KMS-11 (cell line): ENCODE data around the gene TAF6.

Source experiments
- H2AFZ ChIP-seq: fragments of 200-600 bp; sonication (generic); 2 replicates; pipeline ENCODE4 v1.6.1; 2016; ENCODE audit warnings: antibody characterized with exemption, mixed run types, low read depth
- H3K27ac ChIP-seq: fragments of 200-600 bp; sonication (generic); 2 replicates; pipeline ENCODE4 v1.6.1; 2016; ENCODE audit warnings: mild to moderate bottlenecking, mixed run types
- H3K27me3 ChIP-seq: fragments of 200-600 bp; sonication (generic); 2 replicates; pipeline ENCODE4 v1.6.1; 2017; ENCODE audit warnings: mild to moderate bottlenecking, low read depth, mixed run types, moderate library complexity; ENCODE audit not compliant: insufficient read depth
- H3K36me3 ChIP-seq: fragments of 200-600 bp; sonication (generic); 2 replicates; pipeline ENCODE4 v1.6.1; 2017; ENCODE audit warnings: mild to moderate bottlenecking, mixed run types; ENCODE audit not compliant: insufficient read depth
- H3K4me1 ChIP-seq: fragments of 200-600 bp; sonication (generic); 2 replicates; pipeline ENCODE4 v1.6.1; 2016; ENCODE audit warnings: mild to moderate bottlenecking, low read depth, mixed run types; ENCODE audit not compliant: poor library complexity, severe bottlenecking
- H3K4me2 ChIP-seq: fragments of 200-600 bp; sonication (generic); 2 replicates; pipeline ENCODE4 v1.7.0; 2016; ENCODE audit warnings: mild to moderate bottlenecking, mixed run types
- H3K4me3 ChIP-seq: fragments of 200-600 bp; sonication (generic); IDR thresholded peaks from 2 replicates; pipeline ENCODE4 v1.6.1; 2017; ENCODE audit warnings: low read depth, low read length, mixed read lengths; ENCODE audit not compliant: insufficient read depth
- H3K79me2 ChIP-seq: fragments of 200-600 bp; sonication (generic); 2 replicates; pipeline ENCODE4 v1.6.1; 2016; ENCODE audit warnings: low read depth, mixed run types; ENCODE audit not compliant: insufficient read depth
- H3K9ac ChIP-seq: fragments of 200-600 bp; sonication (generic); 2 replicates; pipeline ENCODE4 v1.6.1; 2016; ENCODE audit warnings: mild to moderate bottlenecking, mixed run types
- H4K20me1 ChIP-seq: fragments of 200-600 bp; sonication (generic); 2 replicates; pipeline ENCODE4 v1.6.1; 2016; ENCODE audit warnings: mild to moderate bottlenecking, mixed run types; ENCODE audit not compliant: insufficient read depth
- TF ChIP-seq, protein P1 (sequence below): fragments of 200-600 bp; sonication (generic); conservative IDR thresholded peaks from 2 replicates; pipeline ENCODE4 v1.6.1; 2017; ENCODE audit warnings: low read depth, mild to moderate bottlenecking, antibody characterized with exemption, low read length, moderate library complexity, mixed read lengths

The TAF6 gene

DNA sequence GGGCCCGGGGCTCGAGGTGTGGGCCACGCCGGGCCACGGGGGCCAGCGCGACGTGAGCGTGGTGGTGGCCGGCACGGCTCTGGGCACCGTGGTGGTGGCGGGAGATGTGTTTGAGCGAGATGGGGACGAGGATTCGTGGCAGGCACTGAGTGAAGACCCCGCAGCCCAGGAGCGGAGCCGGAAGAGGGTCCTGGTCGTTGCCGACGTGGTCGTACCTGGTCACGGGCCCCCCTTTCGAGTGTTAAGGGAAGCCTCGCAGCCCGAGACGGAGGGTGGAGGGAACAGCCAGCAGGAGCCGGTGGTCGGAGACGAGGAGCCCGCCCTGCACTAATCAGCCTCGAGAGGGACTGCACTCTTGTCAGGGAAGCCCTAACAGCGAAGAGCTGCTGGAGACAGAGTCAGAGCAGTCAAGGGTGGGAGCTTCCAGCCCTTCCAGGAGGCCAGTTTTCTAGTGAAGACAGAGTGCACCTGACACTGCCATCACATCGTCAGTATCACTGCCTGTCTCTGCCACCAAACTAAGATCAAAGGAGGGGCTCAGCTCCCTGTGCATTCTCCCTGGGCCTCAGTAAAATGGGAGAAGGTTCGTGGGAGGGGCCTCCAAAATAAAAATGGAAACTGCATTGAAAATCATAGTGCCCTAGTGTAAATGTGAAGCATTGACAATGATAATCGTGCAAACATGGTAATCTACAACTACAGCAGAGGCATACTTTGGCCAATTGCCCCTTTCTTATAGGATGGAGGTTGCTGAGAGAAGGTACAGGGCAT, 8.9 kb upstream of the TAF6 start:
- Histone ChIP-seq H3K27ac (no peak overlapping the region), H3K4me1 (peaks cover 53% of the 10 kb centered on the region), H3K36me3 (no peaks in the 10 kb centered on the region), H3K4me2 (peak overlapping the region; percentile 83), H3K27me3 (peaks cover 4% of the 10 kb centered on the region; the same call in 1 of the 2 replicates), H3K9ac (peak overlapping the region; percentile 79; the same call in 1 of the 2 replicates), H4K20me1 (no peaks in the 10 kb centered on the region), H3K79me2 (0 out of 2 replicates have a peak, but pooled peaks cover 6% of the 10 kb centered on the region), H2AFZ (peak overlapping the region; percentile 91), H3K4me3 (no peak overlapping the region)
- TF ChIP-seq, protein P1, sequence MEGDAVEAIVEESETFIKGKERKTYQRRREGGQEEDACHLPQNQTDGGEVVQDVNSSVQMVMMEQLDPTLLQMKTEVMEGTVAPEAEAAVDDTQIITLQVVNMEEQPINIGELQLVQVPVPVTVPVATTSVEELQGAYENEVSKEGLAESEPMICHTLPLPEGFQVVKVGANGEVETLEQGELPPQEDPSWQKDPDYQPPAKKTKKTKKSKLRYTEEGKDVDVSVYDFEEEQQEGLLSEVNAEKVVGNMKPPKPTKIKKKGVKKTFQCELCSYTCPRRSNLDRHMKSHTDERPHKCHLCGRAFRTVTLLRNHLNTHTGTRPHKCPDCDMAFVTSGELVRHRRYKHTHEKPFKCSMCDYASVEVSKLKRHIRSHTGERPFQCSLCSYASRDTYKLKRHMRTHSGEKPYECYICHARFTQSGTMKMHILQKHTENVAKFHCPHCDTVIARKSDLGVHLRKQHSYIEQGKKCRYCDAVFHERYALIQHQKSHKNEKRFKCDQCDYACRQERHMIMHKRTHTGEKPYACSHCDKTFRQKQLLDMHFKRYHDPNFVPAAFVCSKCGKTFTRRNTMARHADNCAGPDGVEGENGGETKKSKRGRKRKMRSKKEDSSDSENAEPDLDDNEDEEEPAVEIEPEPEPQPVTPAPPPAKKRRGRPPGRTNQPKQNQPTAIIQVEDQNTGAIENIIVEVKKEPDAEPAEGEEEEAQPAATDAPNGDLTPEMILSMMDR: no peak

DNA sequence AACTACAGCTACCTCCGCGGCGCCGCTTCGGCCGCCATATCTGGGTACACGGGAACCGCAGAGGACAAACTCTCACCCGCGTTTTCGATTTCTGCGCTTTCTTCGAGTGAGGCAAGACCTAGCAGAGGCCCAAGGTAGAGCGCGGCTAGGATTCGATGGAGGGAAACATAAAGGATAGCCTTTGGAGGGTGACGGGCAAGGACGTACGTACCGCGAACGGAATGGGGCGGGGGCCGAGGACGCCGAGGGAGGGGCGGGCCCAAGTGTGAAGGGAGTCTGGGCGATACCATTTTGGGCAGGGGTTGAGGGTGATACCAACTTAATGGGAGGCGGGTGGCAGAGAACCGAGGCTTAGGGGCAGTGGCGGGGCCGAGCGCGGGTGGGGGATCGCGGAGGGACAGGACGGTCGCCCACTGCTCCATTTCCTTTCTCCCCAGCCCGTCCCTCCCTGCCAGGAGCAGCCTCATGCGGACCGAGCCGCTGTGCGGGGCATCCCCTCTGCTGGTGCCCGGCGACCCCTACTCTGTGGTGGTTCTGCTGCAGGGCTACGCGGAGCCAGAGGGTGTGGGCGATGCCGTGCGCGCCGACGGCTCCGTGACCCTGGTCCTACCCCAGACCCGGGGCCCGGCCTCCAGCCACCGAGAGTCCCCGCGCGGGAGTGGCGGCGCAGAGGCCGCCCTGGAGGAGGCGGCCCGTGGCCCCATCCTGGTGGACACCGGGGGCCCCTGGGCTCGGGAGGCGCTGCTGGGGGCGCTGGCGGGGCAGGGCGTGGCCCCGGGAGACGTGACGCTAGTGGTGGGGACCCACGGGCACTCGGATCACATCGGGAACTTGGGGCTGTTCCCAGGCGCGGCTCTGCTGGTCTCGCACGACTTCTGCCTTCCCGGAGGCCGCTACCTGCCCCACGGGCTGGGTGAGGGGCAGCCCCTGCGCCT, 8.0 kb upstream of the TAF6 start, which contains the start of gene MBLAC1:
Gene MBLAC1, plus strand, starts transcription at position 37 of the 935 bp plus-strand sequence. Its CDS starts 429 bp downstream, at position 466.
- peak within 1 kb of the TSS; percentile 94 for H3K27ac ChIP-seq
- H3K4me1 ChIP-seq: peaks cover 46% of the 10 kb centered on the region
- peak within 1 kb of the TSS; percentile 83 for H3K4me2 ChIP-seq
- 0 out of 2 replicates have a peak, but pooled peaks cover 6% of the 10 kb centered on the region for H3K79me2 ChIP-seq
- no peaks in the 10 kb centered on the region for H4K20me1 ChIP-seq
- no peaks in the 10 kb centered on the region for H3K36me3 ChIP-seq
- peak within 1 kb of the TSS; percentile 91 for H2AFZ ChIP-seq
- H3K9ac ChIP-seq: peak within 1 kb of the TSS; percentile 79
- no peak within 1 kb of the TSS for H3K4me3 ChIP-seq
- peaks cover 3% of the 10 kb centered on the region; the same call in 1 of the 2 replicates for H3K27me3 ChIP-seq
- TF ChIP-seq, protein P1: no peak

DNA sequence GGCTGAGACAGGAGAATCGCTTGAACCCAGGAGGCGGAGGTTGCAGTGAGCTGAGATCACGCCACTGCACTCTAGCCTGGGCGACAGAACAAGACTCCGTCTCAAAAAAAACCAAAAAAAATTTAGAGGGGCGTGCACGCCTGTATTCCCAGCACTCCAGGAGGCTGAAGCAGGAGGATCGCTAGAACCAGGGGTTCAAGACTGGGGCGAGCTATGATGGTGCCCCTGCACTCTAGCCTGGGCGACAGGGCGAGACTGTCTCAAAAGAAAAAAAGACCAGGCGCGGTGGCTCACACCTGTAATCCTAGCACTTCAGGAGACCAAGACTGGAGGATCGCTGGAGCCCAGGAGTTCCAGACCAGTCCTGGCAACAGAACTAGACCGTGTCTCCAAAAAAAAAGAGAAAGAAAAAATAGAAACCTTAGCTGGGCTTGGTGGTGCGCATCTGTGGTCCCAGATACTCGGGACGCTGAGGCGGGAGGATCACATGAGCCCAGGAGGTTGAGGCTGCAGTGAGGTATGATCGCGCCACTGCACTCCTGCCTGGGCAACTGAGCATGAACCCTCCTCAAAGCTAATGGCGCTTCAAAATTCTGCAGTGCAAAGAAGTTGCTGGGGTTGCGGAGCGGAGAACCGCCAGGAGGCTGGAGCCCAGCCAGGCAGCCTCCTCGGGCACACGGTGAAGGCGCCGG, 7.2 kb upstream of the TAF6 start:
- peak overlapping the region; percentile 83 for H3K4me2 ChIP-seq

More for the DNA sequence above, 7.2 kb upstream of the TAF6 start:
- Histone ChIP-seq H3K4me3 (no peak overlapping the region), H3K36me3 (no peaks in the 10 kb centered on the region), H3K27ac (peak overlapping the region; percentile 94), H3K9ac (peak overlapping the region; percentile 79), H3K4me1 (peaks cover 42% of the 10 kb centered on the region), H3K79me2 (0 out of 2 replicates have a peak, but pooled peaks cover 6% of the 10 kb centered on the region), H4K20me1 (no peaks in the 10 kb centered on the region), H3K27me3 (no peaks in the 10 kb centered on the region; the same call in 1 of the 2 replicates), H2AFZ (peak overlapping the region; percentile 91)
- TF ChIP-seq, protein P1: no peak
